Measurements from ENCODE around the gene FAM163B.

Gene FAM163B

DNA sequence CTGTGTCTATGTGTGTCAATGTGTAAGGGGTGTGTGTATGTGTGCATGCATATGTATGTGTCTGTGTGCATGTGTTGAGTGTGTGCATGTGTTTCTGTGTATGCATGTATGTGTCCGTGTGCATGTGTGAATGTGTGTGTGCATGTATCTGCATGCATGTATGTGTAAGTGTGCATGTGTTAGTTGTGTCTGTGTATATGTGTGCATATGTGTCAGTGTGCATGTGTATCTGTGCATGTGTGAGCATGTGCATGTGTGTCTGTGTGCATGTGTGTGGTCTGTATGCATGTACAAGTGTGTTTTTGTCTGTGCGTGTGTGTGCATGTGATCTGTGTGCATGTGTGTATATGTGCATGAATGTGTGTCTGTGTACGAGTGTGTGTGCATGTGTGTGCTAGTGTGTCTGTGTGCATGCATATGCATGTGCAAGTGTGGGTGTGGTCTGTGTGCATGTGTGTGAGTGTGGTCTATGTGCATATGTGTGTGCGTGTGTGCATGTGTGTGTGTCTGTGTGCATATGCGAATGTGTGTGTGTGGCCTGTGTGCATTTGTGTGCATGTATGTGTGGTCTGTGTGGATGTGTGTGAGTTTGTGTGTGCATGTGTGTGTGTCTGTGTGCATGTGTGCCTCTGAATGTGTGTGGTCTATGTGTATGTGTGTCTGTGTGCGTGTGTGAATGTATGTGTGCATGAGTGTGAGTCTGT lies 9.6 kb downstream of the FAM163B start:
- no peak for DNase-seq (ENCODE audit: low read depth in 3 of 3)

DNA sequence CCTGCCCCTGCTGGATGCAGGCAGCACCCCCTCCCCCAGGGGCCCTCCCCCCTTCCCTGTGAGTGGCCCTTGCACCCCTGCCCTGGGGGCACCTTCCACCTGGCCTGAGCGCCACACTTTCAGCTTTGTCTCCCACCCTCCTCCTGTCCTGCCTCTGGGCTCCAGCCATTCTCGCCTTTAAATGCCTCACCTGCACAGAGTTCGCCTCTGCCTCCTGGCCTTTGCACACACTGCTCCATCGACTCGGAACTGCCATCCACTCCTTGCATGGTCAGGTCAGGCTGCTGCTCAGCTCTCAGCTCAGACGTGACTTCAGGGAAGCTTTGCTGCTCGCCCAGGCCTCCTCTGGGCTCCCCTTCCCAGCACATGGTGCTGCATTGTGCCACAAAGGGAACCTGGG lies 10.2 kb downstream of the FAM163B start:
- DNase-seq (ENCODE audit: low read depth in 3 of 3), result no peak

DNA sequence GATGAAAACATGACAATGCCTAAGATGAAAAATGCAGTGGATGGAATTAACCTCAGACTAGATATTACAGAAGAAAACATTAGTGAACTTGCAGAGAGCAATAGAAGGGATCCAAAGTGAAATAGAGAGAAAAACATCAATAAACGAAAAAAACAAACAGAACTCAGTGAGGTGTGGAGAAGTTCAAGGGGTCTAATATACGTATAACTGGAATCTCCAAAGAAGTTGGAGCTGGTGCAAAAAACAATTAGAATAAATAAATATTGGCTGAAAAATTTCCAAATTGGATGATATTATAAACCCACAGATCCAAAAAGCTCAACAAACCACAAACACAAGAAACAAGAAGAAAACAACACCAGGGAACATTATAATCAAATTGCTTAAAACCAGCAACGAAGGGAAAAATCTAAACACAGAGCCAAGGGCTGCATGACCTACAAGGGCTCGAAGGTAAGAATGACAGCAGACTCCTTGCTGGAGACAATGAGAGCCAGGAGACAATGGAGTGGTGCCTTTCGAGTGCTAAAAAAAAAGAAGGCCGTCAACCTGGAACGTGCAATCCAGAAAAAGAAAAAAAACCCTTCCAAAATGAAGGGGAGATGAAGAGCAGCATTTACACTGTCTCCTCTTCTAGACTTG lies 11.8 kb downstream of the FAM163B start:
- DNase-seq (ENCODE audit: low read depth in 3 of 3), result no peak

DNA sequence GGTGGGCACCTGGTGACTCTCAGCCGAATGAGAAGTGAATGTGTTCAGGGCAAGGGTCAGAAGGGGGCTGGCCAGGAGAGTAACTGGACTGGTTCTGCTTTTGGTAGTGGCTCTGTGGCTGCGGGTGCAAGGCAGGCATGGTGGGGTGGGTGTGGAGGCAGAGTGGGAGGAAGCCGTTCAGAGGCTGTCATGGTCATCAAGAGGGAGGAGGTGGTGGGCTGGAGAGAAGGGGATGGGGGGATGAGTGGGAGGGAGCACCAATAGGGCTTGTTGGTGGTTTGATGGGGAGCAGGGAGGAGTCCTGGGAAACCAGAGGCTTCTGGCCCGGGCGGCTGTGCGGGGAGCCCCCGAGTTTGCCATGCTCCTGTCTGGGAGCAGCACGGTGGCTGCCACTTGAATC lies 13.3 kb downstream of the FAM163B start:
- DNase-seq (ENCODE audit: low read depth in 3 of 3), result no peak

DNA sequence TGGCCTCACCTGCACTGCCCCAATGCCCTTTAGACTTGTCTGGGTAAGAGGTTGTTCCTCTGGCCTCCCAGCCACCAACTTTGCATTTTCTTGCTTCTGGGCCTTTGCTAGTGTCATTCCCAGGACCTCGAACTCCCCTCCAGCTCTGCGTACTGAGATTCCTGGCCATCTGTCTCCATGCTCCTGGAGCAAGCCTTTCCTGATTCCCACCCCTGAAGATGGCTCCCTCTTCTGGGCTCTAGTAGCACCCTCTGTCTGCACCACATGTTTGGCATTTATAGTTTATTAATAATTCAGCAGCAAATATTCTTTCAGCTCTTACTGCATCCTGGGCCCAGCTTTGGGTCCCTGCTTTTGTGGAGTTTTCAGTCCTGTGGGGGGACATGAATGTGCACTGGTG lies 14.9 kb downstream of the FAM163B start:
- no peak for DNase-seq (ENCODE audit: low read depth in 3 of 3)

DNA sequence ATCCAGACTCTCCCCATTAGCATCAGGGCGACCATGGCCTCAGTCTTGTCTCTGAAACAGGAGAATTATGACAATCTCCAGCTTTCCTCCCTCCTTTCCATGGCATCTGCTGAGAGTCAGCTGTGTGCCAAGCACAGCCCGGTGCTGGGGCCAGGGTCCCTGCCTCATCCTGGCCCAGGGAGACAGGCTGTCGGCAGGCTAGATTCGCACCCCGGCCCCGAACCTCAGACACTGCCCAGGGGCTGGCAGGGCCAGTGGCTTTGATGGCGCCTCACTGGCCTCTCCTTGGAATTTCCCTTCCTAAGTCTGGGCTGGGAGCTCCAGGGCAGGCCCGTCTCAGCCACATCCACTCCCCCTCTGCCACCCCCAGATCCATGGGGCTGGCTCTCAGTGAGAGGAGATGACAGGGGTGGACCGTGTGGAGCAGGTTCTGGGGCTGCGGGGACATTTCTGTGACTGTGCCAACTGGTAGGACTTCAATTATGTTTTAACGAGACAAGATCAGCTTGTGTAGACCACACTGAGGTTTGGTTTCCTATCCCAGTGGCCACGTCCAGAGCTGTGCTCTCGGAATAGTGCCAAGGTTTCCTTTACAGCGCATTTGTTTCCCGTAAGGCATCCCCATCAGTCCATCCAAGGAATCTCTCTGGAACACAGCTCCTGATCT lies 15.5 kb downstream of the FAM163B start:
- no peak for DNase-seq (ENCODE audit: low read depth in 3 of 3)

GRCh38 chr9:133592731-133593409 lies 16.3 kb downstream of the FAM163B start:
- DNase-seq (ENCODE audit: low read depth in 3 of 3), result no peak

DNA sequence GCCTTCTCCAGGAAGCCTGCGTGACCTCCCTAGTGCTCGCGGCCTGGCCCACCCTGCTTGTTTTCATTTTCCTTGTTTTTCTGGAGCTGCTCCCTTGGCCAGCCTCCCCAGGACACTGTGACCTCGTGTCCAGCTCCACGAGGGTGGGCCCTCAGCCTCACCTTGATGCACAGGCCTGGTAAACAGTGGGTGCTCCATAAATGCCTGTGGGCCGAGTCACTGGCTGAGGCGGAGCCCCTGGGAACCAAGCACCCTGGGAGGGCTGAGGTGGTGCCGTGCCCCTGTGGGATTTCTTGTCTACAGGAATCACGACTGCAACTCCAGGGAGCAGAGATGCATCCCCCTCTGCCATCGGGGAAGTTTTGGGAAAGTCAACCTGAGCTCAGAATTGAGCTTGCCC lies 17.2 kb downstream of the FAM163B start:
- no peak for DNase-seq (ENCODE audit: low read depth in 3 of 3)

GRCh38 chr9:133591116-133591910 lies 17.9 kb downstream of the FAM163B start:
- no peak for DNase-seq (ENCODE audit: low read depth in 3 of 3)

- no peak for DNase-seq (ENCODE audit: low read depth in 3 of 3)
Measured at GRCh38 chr9:133590231-133590855, 18.8 kb downstream of the FAM163B start.

- peak in 2 of 3 experiments; percentile 14 to 20 for DNase-seq (ENCODE audit: low read depth in 3 of 3)
Measured at GRCh38 chr9:133589454-133590227, 19.5 kb downstream of the FAM163B start.

GRCh38 chr9:133587466-133587865 lies 21.7 kb downstream of the FAM163B start:
- no peak for DNase-seq (ENCODE audit: low read depth in 3 of 3)

GRCh38 chr9:133587051-133587450 lies 22.1 kb downstream of the FAM163B start:
- no peak for DNase-seq (ENCODE audit: low read depth in 3 of 3)

GRCh38 chr9:133585481-133586351 lies 23.5 kb downstream of the FAM163B start:
- no peak for DNase-seq (ENCODE audit: low read depth in 3 of 3)

GRCh38 chr9:133584559-133585476 lies 24.4 kb downstream of the FAM163B start:
- DNase-seq (ENCODE audit: low read depth in 3 of 3), result no peak

DNA sequence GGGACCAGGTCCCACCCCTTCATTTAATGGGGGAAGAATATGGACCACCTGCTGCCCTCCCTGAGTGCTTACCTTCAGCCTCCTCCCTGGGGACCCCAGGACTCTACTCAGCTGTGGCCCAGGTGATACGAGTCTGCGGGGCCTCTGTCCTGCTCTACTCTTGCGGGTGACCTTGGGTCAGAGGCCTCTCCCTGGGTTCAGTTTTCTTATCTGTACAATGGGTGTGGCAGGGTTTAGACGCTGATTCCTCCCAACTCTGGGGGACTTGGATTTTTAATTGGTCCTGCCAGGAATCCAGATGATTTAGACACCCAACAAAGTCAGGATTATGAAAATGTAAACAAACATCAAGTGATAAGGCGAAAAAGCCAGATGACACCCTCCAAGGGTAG lies 25.0 kb downstream of the FAM163B start:
- DNase-seq (ENCODE audit: low read depth in 3 of 3), result no peak

- no peak for DNase-seq (ENCODE audit: low read depth in 3 of 3)
Measured at GRCh38 chr9:133583586-133583985, 25.6 kb downstream of the FAM163B start.

DNA sequence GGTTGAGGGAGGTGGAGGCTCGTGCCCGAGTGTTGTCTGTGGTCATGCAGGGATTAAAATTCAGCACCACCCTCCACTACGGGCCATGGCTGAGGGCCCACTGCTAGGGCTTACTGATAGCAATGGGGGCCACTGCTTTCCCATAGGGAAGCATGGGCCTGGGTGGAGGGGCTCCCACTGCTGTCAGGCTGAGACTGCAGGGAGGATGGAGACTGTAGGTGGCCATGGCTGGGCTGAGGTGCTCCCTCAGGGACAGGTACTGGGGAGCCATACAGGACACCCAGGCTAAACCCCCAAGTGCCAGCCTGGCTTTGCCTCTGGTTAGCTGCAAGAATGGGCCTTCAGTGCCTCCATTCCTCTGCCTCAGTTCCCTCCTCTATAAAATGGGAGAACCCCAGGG lies 26.1 kb downstream of the FAM163B start:
- DNase-seq (ENCODE audit: low read depth in 3 of 3), result no peak
